ENCODE results near the gene GSDMA.

The GSDMA gene

GRCh38 chr17:40022497-40022896 lies 59.7 kb downstream of the GSDMA start:
- no peak for DNase-seq (ENCODE audit: low read depth)

GRCh38 chr17:40022961-40023541 lies 60.2 kb downstream of the GSDMA start:
- DNase-seq (ENCODE audit: low read depth) = no peak

DNA sequence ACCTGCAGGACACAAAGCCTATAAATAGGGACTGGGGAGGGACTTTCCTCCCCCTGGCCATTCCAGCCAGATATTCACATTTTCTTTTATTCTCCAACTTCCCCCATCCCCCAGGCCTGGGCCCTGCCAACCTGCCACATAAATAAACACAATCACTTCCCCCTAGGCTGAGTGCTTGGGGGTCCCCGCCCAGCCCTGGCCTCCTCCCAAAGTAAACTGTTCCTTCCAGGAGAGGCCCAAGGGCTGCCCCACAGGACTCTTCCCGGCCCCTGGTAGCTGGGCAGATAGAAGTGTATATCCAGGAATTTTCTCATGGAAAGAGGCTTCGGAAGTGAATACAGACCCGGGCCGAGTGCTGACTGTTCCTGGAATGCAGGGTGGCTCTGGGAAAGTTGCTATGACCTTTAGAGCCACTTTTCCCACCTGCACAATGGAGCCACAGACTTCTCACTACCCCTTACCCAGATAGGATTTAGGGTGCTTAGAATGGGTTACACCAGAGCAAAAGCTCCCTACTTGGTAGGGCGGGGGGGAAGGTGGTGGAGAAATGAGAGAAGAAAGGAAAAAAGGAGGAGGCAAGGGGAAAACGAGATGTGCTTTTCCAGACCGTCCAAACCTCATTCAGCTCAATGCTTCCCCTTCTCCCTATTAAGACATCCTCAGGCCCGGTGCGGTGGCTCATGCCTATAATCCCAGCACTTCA lies 60.9 kb downstream of the GSDMA start:
- no peak for DNase-seq (ENCODE audit: low read depth)

GRCh38 chr17:40024901-40025300 lies 62.1 kb downstream of the GSDMA start:
- no peak for DNase-seq (ENCODE audit: low read depth)

DNA sequence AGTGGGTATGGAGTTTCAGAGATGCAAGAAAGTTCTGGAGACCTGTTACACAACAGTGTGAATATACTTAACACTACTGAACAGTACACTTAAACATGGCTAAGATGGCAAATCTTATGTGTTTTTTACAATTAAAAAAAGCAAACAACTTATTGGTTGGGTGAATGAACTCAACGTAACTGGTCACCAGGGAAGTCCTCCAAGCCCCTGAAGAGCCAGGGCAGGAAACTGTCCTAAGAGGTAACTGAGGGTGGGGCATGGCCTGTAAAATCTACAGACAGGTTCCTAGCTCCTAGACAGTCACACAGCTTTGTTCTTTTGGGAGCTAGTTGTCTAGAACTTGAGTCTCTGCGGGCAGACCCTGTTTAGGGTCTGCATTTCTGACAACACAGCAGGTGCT lies 62.8 kb downstream of the GSDMA start:
- no peak for DNase-seq (ENCODE audit: low read depth)

GRCh38 chr17:40025991-40026815 lies 63.4 kb downstream of the GSDMA start:
- no peak for DNase-seq (ENCODE audit: low read depth)

DNA sequence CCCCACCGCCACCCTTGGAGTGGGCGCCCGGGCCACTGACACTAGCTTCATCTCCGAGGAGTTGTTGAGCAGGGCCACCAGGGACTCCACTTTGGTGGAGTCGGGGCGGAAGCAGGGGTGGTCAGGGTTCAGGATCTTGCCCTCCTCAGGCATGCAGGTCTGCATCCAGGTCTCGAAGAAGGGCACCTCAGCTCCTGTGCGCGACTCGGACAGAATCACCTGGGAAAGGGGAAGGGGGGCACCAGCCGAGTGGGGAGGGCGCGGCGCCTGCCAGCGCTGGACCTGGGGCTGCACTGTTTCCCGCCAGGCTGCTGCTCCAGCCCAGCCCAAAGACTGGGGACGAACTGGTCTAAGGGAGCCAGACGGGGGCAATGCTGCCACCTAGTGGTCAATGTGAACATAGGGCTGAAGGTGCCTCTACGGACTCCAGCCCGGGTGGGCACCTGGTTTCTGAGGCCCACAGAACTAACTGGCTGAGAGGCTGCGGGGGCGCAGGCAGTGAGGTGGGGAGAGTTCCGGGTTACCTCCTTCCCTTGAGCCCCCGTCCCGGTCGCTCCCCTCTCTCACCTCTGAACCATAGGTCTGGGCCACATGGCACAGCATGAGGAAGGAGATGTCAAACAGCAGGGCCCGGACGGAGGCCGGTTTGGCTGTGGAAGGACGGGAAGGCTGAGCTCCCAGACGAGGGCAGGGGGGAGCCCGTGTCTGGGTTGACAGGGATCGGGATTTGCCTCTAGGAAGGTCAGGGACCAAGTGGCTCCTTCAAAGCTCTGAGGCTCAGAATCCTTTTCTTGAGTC lies 64.2 kb downstream of the GSDMA start:
- peak; percentile 43 for DNase-seq (ENCODE audit: low read depth)

Data from stimulated activated CD8-positive, alpha-beta memory T cell treated with anti-CD3 and anti-CD28 coated beads, Interleukin-15, amount 100 ng/mL, for 24 hours (primary cell).